Tongue (tissue), 2 donors: ENCODE data around the gene NPLOC4. TPM values are rescaled to one million over a fixed set of nuclear protein-coding genes. Genes with fewer than 3 reads are reported as not detected.
"Not testable (repeated sequence)": the region's sequence is repeated elsewhere in the genome, so short reads cannot be mapped to it uniquely, and the experiment has no call there.

Source experiments
- DNase-seq: peaks from one replicate; pipeline ENCODE4 v3.0.0-alpha.2; 2015
- total RNA-seq: library from RNA; depleted of rRNA; stranded (reverse); fragments of >200 nt; gene quantifications from one replicate; pipeline ENCODE4 v1.2.3, GENCODE V29; 2014

Gene NPLOC4
- total RNA-seq, 1 donor from 2014 or later: 50.7 TPM

DNA sequence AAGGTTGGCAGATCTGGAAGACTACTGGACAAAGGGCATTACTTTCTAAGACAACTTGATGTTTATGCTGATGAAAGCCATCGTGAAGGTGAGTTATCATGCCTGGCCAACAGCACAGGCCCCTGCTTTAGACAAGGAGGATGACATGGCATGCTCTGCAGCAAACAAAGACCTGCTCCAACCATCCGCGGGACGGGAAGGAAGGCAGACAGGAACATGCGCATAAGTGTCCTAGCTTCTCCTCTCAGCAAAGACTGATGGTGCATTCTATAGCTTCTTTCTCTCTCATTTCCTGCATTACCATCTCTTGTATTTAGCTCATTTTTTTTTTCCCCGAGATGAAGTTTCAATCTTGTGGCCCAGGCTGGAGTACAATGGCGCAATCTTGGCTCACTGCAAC is 5.4 kb downstream of the NPLOC4 start:
- DNase-seq: no peak

DNA sequence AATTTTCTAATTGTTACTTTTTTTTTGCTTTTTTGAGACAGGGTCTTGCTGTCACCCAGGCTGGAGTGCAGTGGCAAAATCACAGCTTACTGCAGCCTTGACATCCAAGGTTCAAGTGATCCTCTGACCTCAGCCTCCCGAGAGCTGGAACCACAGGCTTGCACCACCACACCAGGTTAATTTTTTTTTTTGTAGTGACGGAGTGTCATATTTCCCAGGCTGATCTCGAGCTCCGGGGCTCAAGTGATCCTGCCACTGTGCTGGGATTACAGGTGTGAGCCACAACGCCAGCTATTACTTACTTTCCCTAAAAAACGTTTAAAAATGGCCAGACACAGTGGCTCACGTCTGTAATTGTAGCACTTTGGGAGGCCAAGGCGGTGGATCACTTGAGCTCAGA is 6.6 kb downstream of the NPLOC4 start:
- no peak for DNase-seq

DNA sequence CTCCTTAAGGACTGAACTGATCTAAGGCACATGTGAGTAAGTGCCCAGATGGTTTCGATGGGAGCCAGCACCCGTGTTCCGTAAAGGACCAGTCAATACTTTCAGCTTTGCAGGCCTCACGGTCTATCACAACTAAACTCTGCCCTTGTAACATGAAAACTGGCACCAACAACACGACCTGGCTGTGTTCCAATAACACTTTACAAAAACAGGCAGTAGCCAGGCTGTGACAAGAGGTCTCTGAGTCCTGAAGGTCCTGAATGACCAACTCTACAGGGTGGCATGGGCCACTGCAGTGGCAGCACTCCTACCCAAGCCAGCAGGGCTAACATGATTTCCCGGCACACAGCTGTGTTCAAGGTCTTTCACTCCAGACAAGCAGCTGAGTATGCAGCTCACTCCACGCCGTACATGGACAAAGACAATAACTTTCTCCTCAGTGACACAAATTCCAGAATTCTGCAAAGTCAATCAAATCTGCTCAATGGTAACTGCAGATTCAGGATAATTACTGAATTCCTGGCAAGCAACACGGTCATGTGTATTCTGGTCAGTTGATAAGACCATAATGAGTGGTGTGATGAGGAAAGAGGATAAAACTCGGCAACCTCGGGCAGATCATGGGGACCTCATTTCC is 15.3 kb downstream of the NPLOC4 start:
- no peak for DNase-seq

DNA sequence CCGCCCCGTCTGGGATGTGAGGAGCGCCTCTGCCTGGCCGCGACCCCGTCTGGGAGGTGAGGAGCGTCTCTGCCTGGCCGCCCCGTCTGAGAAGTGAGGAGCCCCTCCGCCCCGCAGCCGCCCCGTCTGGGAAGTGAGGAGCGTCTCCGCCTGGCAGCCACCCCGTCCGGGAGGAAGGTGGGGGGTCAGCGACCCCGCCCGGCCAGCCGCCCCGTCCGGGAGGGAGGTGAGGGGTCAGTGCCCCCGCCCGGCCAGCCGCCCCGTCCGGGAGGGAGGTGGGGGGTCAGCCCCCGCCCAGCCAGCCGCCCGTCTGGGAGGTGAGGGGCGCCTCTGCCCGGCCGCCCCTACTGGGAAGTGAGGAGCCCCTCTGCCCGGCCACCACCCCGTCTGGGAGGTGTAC is 18.6 kb downstream of the NPLOC4 start:
- DNase-seq: not testable (repeated sequence)

DNA sequence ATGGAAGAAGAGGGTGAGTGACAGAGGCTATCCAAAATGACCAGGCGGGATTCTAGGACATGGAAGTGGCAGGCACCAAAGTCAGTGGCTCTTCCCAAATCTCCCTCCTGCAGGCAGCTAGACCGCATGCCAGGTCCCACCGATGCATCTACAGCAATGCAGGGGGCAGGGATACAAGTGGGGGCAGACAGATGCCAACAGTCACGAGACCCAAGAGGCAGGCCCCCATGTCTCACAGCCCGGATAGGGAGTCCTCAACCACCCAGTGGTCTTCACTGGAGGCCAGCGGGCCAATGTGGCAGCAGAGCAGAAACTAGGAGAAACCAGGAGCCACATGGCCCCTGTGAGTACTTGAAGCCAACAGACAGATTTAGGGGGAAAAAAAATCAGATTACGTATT is 20.0 kb downstream of the NPLOC4 start:
- no peak for DNase-seq

DNA sequence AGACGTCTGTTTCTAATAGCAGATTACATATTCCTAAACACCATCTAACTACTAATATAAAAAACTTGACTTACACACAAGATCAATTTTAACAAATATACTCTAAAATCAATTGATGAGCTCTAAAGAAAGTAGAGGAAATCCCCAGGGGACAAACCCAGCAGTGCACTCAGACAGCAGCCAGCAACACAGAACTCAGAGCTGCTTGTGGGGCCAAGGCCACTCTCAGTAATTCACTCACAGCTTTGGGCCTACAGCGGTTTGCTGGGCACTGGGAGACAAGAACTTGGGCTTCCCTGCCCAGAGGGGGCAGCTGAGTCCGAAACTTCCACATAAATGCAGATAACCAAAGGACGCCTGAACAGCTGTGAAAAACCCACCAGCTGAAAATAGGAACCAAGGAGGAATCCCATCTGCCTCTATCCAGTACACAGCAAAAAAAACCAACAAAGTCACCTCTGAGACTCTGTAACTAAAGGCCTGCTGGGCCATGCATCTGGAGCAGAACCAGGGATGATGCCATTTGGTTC is 21.4 kb downstream of the NPLOC4 start:
- DNase-seq: no peak

DNA sequence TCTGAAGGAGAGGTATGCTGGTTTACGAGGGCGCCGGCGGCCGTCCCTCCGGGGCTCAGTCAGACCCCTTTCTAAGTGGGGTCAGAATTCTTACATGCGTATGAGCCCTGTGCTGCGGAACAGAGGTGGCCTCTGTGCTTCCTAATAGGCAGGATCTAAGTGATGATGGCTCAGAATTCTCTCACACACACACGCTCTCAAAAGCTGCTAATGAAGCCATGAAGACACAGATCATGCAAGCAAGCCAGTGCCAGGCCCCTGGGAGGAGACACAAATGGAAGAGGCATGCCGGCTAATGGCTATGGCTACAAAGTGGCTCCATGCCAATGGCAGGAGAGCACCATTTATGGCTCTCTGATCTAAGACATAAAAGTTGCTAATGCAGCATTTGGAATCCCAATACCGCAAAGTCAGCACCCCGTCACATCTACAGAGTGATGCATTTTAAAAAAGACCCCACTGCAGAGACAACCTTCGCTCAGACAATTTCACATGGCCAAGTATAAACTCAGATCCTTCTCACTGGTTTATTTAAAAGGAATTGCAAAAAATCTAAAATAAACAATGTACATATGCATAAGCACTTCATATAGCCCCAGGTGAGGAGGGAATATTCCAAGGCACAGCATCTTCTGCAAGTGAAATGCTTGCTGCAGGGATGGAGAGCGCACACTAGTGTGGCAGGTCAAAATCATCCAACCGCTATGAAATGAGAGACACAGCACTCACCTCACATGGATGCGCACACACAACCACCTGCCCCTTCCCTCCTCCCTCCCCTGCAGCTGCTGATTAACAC is 24.5 kb downstream of the NPLOC4 start:
- no peak for DNase-seq

DNA sequence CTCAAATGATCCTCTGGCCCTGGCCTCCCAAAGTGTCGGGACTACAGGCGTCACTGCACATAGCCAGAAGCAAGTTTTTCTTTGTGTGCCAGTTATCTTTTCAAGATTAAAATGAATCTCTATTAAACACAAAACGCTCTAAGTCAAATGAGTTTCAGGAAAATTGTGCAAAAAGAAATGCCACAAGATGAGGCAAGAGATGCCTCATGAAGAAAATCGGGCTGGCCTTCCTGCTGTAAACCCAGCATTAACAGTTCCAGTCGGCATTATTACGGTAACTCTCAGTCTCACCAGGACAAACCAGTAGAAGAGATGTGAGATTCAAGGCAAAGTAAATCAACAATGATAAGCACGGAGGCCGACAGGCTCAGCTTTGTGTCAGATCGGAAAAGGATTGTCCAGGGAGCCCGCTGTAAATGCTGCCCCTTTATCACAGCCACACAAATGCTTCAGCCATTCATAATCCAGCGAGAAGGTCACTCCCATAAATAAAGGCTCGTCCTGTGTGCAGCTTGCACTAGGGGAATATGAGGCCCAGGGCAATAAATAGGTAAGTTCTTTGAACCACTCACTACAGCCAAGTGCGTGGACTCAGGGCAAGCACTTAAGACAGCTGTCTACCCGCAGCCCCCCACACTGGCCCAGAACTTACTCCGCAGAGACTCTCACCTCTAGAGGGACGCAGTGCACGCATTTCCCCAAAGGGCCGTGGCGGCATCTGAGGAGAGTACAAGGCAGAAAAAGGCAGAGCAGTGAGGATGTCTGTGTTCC is 27.2 kb downstream of the NPLOC4 start:
- no peak for DNase-seq

DNA sequence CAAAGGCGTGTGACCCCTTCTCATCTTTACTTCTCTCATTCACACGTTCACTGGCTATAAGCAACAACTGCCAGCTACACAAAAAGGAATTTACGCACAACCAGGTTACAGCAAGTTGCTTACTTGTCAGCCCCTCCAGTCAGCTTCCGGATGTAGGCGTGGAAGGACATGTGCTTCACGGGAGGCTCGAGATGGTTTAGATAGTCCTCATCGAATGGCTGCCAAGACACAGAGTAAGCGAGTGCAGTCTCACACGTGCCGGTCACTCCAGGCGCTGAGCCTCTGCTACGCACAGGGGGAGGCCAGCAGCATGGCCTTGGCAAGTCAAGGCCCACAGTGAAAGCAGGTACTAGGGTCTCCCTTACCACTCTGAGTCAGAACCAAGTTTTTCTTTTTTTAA is 28.3 kb downstream of the NPLOC4 start:
- no peak for DNase-seq

DNA sequence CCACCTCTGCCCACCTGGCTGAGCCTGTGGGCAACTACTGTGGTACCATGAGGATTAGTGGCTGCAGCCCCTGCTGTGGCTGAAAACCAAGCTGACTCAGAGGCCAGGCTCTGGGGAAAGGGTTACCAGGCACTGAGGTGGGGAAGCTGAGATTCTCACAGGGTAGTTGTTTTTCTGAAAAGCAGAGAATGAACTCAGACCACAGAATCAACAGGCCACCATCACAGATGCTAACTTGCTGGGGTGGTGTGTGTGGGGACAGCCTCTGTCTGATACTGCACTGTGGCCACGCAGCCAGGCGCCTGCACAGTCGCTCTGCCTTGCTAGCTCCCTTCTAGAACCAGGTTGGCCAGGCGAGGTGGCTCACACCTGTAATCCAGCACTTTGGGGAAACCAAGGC is 28.8 kb downstream of the NPLOC4 start:
- no peak for DNase-seq

DNA sequence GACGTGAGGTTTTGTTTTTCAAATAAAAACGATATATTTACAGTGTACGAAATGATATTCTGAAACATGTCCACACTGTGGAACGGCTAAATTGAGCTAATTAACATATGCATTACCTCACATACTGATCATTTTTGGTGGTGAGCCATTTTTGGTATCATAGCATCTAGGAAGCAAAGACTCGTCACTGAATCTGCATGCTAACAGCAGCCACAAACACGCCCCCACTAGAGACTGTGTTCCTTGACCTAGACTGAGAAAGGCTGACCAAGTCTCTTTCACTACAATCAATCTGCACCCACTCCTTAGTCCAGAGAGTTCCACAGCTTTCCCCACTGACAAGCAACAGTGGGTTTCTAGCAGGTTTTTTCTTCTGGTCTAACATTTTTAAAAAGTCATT is 29.5 kb downstream of the NPLOC4 start:
- no peak for DNase-seq

DNA sequence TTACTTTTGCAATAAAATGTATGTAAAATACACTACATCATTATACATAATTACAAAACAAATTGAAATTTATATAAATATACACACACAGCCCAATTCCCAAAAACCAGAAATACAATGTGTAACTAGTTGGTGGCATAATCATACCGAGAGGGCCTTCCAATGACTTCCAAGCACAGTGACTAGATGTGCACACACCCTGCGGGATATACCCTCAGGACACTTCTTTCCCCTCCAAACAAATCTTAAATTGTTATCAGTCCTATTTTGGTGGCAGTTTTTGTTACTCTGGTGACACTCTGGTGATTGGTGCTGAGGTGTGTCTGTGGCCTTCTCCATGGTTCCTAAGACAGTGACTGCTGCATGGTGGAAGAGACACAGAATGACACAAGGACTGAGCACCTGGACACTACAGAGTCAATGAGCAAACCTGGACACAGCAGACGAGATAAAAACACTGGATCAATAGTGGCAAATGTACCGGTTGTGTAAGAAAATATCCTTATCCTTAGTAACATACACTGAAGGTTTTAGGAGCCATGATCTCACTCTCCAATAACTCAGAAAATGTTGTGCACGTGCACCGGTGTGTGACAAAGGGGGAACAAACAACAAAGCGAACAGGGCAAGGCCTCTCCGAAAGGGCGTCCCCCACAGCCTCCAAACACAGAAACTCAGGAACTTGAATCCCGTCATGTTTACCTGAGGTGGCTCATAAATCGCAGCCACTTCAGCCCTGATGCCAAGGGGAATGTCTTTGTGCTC is 32.9 kb downstream of the NPLOC4 start:
- no peak for DNase-seq

DNA sequence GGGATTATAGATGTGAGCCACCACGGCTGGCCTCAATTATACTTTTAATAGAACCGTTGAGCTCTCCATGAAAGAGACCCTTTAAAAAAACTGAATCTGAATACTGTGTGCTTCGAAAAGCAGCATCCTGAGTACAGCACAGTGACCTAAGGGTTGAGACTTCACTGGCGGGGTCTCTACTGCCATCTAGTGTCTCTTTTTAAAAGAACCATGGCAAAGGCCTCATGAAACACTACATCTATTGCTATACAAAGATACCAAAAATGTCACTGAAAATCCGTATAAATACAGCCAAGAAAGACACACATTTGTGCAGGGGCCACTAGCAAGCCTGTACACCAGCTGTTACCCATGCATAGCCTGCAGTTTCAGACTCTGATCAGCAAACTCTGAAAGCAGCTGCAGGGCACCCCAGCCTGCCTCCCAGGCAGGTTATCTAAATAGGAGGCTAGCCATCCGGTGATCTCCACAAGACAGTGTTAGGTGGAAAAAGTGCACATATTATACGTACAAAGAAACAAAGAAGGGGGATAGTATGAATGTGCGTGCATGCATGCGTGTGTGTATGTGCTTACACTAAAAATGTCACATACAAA is 35.3 kb downstream of the NPLOC4 start:
- peak; percentile 89 for DNase-seq

DNA sequence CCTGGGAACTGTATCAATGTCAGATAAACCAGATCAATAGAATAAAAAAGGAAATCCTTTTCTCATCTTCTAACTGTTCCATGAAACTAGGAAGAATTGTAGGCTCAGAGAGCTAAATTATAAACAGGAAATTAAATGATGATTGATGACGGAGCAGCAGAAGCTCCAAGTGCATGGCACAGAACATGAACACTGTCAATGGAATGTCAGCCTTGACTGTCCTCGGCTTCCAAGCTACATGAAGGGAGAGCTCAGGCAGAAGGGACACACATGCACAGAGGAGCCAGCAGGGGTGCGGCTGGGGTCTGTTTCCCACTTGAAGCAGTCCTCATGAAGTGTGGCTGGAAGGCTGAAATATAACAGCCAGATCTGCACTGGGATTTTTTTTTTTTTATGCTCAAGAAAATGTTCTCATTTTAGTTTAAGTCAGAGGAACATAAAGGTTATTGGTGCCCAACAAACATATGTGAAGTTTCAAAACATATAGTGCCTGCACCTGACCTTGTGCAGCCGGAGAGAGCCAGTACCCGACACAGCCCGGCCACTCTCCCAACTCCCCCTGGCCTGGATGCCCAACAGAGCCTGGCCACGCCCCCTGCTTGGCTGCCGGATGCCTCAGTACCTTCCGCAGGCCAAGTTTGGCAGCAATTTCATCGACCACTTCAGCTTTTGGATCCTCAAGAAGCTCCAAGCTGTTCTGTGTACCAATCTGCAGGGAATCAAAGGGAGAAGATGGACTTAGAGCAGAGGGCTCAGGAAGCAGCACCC is 37.0 kb downstream of the NPLOC4 start:
- no peak for DNase-seq

DNA sequence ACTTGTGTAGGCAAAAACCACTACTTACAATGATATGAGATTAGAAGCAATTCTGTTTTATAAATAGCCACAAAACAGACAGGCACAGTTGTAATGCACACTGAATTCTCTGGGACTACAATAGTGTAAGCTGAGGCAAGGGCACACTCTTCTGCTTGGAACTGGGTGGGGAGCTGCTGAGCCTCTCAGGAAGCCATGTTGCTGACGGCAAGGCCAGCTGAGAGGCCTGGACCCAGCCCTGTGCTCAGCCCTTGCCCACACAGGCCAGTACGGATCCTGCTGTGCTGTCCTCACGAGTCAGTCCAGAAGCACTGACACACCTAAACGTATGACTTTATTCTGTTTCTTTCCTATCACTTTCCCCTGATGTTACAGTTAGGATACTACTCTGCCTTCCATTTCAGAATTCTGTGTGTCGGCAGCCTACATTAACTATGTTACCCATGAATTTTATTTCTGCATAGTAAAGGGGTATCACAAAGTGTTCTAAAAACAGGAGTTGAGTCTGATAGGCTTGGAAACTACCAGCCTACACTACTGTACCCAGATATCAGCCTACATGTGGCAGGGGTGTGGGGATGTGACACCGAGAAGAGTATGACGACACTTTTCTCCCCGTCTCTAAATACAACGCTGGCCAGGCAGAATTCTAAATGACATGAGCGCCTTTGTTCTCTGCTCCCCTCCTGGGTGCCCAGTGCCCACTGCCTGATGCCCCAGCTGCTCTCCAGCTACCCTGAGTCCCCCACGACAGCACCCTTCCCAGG is 43.6 kb downstream of the NPLOC4 start:
- no peak for DNase-seq

DNA sequence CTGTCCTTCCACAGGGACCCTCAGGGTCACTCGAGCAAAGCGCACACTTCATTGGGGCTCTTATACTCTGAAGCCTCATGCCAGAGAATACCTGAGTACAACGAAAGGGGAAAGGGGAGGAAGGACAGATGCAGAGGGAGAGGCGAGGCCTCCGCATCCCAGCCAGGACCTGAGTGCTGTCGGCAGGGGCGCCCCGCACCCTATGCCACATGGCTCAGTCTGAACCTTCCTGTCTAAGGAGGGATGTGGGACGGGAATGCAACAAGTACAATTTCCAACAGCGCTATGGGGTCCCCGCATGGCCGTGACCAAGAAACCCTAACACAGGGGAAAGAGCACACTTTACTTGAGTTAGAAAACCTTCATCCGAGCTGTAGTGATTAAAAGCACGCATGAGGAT is 44.9 kb downstream of the NPLOC4 start:
- DNase-seq: no peak

DNA sequence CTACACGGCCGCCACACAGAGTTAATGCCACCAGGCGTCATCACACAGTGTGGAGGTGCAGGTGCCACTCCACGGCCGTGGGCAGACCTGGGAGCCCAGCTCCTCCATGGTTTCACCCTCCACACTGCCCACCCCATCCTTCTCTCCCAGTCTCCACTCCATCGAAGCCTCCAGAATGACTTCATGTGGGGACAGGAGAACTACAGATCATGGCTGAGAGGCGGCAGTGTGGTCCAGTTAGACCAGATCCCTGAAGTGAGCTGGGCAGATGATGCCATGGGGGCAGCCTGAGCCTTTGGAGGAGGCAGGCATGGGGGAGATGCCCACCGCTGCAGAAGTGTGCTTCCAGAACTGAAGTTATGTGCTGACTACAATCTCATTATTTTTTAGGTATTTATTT is 46.8 kb downstream of the NPLOC4 start:
- no peak for DNase-seq

DNA sequence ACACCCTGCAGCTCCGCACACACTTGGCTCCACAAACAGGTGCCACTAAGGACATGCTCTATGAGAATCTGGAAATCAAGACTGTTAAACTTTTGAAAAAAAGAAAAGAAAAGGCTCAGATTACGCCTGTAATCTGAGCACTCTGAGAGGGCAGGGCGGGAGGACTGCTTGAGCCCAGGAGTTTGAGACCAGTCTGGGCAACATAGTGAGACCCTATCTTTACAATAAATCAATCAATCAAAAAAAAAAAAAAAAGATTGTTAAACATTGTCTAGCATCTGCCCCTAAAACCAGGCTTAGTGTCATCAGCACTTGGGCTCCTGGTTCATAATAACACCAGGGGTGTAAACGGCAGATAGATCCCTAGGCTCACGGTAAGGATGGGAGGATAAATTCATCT is 47.3 kb downstream of the NPLOC4 start:
- DNase-seq: no peak

DNA sequence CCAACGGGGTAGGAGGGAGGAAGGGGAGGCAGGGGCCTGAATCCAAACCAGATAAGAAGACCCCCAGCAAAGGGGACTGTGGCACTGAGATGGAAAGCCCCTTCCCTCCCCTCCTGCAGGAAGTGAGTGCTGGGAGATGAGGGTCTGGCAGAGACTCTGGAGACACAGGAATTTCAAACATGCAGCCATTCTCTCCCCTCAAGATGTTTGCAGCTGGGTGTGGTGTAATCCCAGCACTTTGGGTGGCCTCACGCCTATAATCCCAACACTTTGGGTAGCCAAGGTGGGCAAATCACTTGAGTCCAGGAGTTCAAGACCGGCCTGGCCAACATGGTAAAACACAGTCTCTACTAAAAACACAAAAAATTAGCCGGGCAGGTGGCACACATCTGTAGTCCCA is 50.8 kb downstream of the NPLOC4 start:
- DNase-seq: no peak

DNA sequence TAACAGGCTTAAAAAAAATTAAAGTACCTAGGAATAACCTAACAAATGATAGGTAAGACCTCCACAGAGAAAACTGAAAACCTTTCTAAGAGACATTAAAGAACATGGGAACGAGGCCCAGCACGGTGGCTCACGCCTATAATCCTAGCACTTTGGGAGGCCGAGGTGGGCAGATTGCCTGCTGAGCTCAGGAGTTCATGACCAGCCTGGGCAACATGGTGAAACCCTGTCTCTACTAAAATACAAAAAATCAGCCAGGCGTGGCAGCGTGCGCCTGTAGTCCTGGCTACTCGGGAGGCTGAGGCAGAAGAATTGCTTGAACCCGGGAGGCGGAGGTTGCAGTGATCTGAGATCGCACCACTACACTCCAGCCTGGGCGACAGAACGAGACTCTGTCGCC is 52.1 kb downstream of the NPLOC4 start:
- not testable (repeated sequence) for DNase-seq
